ENCODE data around the gene ALOX5. TPM values are rescaled to one million over a fixed set of nuclear protein-coding genes. Genes with fewer than 3 reads are reported as not detected.

ALOX5 gene
- total RNA-seq, 1 donor from 2014 or later: not detected

DNA sequence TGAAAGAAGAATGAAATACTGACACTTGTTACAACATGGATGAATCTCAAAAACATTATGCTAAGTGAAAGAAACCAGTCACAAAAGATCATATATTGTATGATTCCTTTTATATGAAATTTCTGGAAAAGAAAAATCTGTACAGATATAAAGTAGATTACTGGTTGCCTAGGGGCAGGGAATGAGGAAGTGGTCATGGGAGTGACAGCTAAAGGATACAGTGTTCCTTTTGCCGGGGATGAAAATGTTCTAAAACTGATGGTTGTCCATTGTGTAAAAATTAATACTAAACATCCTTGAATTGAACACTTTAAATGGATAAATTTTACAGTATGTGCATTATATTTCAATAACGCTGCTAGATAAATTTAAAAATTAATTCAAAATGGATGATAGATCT lies 25.1 kb downstream of the ALOX5 start:
- H3K9me3 Mint-ChIP-seq: peaks cover 7% of the 10 kb centered on the region
- peaks cover 59% of the 10 kb centered on the region for H3K27me3 Mint-ChIP-seq (ENCODE audit: low read depth)
- no peak overlapping the region for H3K4me3 Mint-ChIP-seq
- no peak for DNase-seq (ENCODE audit: low read depth, low spot score)
- H3K27ac Mint-ChIP-seq (ENCODE audit: unreplicated experiment): no peak overlapping the region
- no peaks in the 10 kb centered on the region for H3K4me1 Mint-ChIP-seq
- H3K36me3 Mint-ChIP-seq (ENCODE audit: low read depth): no peaks in the 10 kb centered on the region
- TF ChIP-seq, protein P1, sequence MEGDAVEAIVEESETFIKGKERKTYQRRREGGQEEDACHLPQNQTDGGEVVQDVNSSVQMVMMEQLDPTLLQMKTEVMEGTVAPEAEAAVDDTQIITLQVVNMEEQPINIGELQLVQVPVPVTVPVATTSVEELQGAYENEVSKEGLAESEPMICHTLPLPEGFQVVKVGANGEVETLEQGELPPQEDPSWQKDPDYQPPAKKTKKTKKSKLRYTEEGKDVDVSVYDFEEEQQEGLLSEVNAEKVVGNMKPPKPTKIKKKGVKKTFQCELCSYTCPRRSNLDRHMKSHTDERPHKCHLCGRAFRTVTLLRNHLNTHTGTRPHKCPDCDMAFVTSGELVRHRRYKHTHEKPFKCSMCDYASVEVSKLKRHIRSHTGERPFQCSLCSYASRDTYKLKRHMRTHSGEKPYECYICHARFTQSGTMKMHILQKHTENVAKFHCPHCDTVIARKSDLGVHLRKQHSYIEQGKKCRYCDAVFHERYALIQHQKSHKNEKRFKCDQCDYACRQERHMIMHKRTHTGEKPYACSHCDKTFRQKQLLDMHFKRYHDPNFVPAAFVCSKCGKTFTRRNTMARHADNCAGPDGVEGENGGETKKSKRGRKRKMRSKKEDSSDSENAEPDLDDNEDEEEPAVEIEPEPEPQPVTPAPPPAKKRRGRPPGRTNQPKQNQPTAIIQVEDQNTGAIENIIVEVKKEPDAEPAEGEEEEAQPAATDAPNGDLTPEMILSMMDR (conservative IDR thresholded peaks at IDR 0.05): no peak

DNA sequence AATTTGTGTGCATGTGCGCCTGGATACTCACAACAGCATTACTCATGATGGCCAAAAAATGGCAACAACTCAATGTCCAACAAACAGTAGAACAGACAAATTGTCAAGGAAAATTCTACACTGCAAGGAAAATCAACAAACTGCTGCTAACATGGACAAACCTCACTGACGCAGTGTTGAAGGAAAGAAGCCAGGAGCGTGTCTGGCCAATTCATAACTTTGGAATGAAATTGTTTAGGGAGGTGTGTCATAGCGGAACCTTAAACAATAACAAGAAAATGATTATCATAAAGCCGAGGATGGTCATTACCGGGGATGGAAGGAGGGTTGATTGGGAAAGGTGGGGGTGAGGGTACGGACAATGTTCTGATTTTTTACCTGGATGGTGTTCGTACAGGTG lies 29.1 kb downstream of the ALOX5 start:
- DNase-seq (ENCODE audit: low read depth, low spot score): no peak
- Mint-ChIP-seq H3K4me1 (no peaks in the 10 kb centered on the region), H3K27me3 (ENCODE audit: low read depth) (peaks cover 82% of the 10 kb centered on the region), H3K9me3 (no peaks in the 10 kb centered on the region), H3K27ac (ENCODE audit: unreplicated experiment) (no peak overlapping the region), H3K36me3 (ENCODE audit: low read depth) (no peaks in the 10 kb centered on the region), H3K4me3 (no peak overlapping the region)
- TF ChIP-seq, protein P1 (conservative IDR thresholded peaks at IDR 0.05): no peak

DNA sequence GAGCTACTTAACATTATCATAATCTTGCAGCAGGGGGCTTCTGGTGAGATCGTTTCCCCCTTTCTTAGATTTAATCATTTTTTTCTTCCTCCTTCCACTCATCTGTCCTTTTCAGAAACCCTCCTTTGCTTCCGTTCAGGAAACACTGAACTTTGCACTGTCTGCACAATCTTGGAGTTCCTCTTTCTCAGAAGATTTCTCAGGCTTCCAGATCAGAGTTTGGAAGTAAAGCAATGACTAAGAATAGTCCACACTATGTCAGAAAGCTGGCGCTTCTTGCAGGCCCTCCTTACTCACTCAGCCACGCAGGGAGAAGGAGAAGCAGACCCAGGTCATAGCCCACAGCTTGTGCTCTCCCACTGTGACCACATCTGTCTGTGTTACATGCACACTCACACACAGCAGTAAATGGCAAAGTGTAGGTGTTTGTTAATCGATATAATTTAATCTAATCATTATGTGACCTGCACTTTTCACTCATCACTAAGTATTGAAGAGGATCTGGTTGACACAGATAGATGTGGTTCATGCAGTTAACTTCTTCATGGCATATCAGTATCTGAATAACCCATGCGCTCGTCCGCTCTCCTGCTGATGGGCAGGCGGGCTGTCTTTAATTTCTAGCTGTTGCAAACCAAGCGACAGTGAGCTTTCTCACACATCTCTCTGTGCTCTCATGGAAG lies 30.2 kb downstream of the ALOX5 start:
- H3K4me1 Mint-ChIP-seq: no peaks in the 10 kb centered on the region
- no peak overlapping the region for H3K4me3 Mint-ChIP-seq
- peaks cover 82% of the 10 kb centered on the region for H3K27me3 Mint-ChIP-seq (ENCODE audit: low read depth)
- H3K9me3 Mint-ChIP-seq: no peaks in the 10 kb centered on the region
- no peaks in the 10 kb centered on the region for H3K36me3 Mint-ChIP-seq (ENCODE audit: low read depth)
- TF ChIP-seq, protein P1 (conservative IDR thresholded peaks at IDR 0.05): no peak
- no peak overlapping the region for H3K27ac Mint-ChIP-seq (ENCODE audit: unreplicated experiment)
- DNase-seq (ENCODE audit: low read depth, low spot score): no peak

DNA sequence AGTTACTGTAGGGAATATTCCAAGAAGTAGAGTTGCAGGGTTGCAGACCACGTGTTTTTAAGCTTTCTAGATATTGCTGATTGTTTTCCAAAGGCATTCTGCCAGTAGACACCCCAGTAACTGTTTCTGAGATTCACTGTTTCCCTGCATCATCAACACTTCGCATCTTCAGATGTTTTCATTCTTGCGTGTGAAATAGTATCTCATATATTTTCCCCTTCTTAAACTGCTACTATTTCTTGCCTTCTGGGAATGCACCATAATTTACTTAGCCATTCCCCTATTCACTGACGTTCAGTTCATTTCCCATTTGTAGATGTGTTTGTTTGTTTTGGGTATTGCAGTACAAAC lies 30.7 kb downstream of the ALOX5 start:
- H3K4me1 Mint-ChIP-seq: no peaks in the 10 kb centered on the region
- H3K4me3 Mint-ChIP-seq: no peak overlapping the region
- no peak for DNase-seq (ENCODE audit: low read depth, low spot score)
- H3K36me3 Mint-ChIP-seq (ENCODE audit: low read depth): no peaks in the 10 kb centered on the region
- H3K27ac Mint-ChIP-seq (ENCODE audit: unreplicated experiment): no peak overlapping the region
- TF ChIP-seq, protein P1 (conservative IDR thresholded peaks at IDR 0.05): no peak
- no peaks in the 10 kb centered on the region for H3K9me3 Mint-ChIP-seq
- peaks cover 85% of the 10 kb centered on the region for H3K27me3 Mint-ChIP-seq (ENCODE audit: low read depth)

DNA sequence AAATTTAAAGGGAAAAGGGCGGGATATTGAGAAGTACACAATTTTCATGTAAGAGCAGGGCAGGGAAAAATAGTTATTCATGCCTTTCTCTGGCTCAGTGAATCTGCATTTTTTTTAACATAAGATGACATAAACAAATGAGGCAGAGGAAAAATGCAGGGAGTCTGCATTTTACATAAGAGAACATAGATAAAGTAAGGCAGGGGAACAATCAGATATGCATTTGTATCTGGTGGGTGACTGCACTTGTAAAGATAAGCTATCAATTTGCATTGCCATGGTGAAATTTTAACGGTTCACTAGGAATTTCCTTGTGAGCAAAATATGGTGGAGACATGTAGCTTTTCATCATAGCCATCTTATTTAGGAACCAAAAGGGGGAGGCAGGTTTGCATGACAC lies 33.5 kb downstream of the ALOX5 start:
- Mint-ChIP-seq H3K27ac (ENCODE audit: unreplicated experiment) (no peak overlapping the region), H3K27me3 (ENCODE audit: low read depth) (peaks cover 77% of the 10 kb centered on the region), H3K4me1 (no peaks in the 10 kb centered on the region), H3K9me3 (no peaks in the 10 kb centered on the region), H3K36me3 (ENCODE audit: low read depth) (no peaks in the 10 kb centered on the region), H3K4me3 (no peak overlapping the region)
- no peak for DNase-seq (ENCODE audit: low read depth, low spot score)
- TF ChIP-seq, protein P1 (conservative IDR thresholded peaks at IDR 0.05): no peak

Measured in neural crest cell (in vitro differentiated cells).